ENCODE results near the gene TMPRSS11B.
"Not testable (repeated sequence)": the region's sequence is repeated elsewhere in the genome, so short reads cannot be mapped to it uniquely, and the experiment has no call there.

The TMPRSS11B gene

GRCh38 chr4:68218044-68218443, 27.4 kb downstream of the TMPRSS11B start:
- peak; percentile 11 for DNase-seq (ENCODE audit: low spot score)

- DNase-seq (ENCODE audit: low spot score): no peak
Observed at GRCh38 chr4:68216501-68216900, 29.0 kb downstream of the TMPRSS11B start.

GRCh38 chr4:68209003-68209402, 36.5 kb downstream of the TMPRSS11B start:
- no peak for DNase-seq (ENCODE audit: low spot score)

DNA sequence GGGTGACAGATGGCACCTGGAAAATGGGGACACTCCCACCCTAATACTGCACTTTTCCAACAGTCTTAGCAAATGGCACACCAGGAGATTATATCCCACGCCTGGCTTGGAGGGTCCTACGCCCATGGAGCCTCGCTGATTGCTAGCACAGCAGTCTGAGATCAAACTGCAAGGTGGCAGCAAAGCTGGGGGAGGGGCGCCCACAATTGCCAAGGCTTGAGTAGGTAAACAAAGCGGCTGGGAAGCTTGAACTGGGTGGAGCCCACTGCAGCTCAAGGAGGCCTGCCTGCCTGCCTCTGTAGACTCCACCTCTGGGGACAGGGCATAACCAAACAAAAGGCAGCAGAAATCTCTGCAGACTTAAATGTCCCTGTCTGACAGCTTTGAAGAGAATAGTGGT, 51.2 kb downstream of the TMPRSS11B start:
- DNase-seq (ENCODE audit: low spot score): not testable (repeated sequence)

- no peak for DNase-seq (ENCODE audit: low spot score)
Observed at GRCh38 chr4:68193194-68193593, 52.3 kb downstream of the TMPRSS11B start.

- DNase-seq (ENCODE audit: low spot score): no peak
Observed at GRCh38 chr4:68187145-68187544, 58.3 kb downstream of the TMPRSS11B start.

- no peak for DNase-seq (ENCODE audit: low spot score)
Observed at GRCh38 chr4:68184923-68185322, 60.6 kb downstream of the TMPRSS11B start.

DNA sequence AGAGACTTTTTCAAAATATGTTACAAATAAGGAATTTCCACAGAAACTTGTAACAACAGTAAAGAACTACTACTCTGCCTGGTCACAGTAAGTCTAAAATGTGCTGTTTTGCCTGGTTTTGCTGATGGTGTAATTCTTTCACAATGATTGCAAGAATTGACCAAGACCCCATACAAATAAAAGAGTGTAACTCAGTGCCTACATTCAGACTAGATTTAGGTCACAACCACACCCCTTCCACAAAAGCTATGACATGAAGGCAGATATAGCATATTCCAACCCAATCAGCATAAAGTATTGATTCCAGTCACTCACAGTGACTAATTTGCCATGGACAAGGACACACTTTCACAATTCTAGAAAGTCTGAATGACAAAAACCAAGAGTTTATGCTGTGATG, 62.1 kb downstream of the TMPRSS11B start:
- DNase-seq (ENCODE audit: low spot score): no peak

- DNase-seq (ENCODE audit: low spot score): no peak
Observed at GRCh38 chr4:68182382-68182820, 63.1 kb downstream of the TMPRSS11B start.

- peak; percentile 43 for DNase-seq (ENCODE audit: low spot score)
Observed at GRCh38 chr4:68180849-68181526, 64.5 kb downstream of the TMPRSS11B start.

- DNase-seq (ENCODE audit: low spot score): no peak
Observed at GRCh38 chr4:68176904-68177303, 68.6 kb downstream of the TMPRSS11B start.
